HepG2 (cell line): Measurements from ENCODE around the gene REPIN1. TPM values are rescaled to one million over a fixed set of nuclear protein-coding genes. Genes with fewer than 3 reads are reported as not detected.
A peak's percentile ranks its signal among the peaks of the same experiment; 100 is the strongest.

Experiments
- ATAC-seq: fragments of 200-7000 bp; cut with Tn5 transposase; 3 replicates; pipeline ENCODE4 v1.9.1; 2020; ENCODE audit warnings: mild to moderate bottlenecking, moderate library complexity
- BruUV-seq: library from RNA; stranded (reverse); fragments of 400-500 nt; replicated peaks from 2 replicates; lab custom pipeline; 2021; lab: Mats Ljungman, UMichigan
- CTCF ChIA-PET: fragments of 300-600 bp; formaldehyde crosslinking; extraction: SDS; loops from one replicate; lab custom pipeline; 2021; ENCODE audit warnings: low total read pairs, inconsistent platforms, low intra/inter-chr PET ratio; lab: Yijun Ruan, JAX
- POLR2A ChIA-PET: fragments of 350-600 bp; sonication (Branson Sonifier 250); formaldehyde crosslinking; loops from one replicate; lab custom pipeline; 2020; ENCODE audit warnings: antibody characterized with exemption, inconsistent platforms; lab: Yijun Ruan, JAX
- DNase-seq: peaks from one replicate; pipeline ENCODE4 v3.0.0-alpha.2; 2015; ENCODE audit warnings: low spot score
- FAIRE-seq: peaks from 3 replicates; lab custom pipeline; 2011; peaks lifted over from hg19 to GRCh38; lab: Jason Lieb, UNC
- H2AFZ ChIP-seq: one replicate; pipeline ENCODE4 v1.6.1; 2011; ENCODE audit warnings: low read length, inconsistent platforms
- H3K27ac ChIP-seq: fragments of 300-600 bp; 3 replicates; pipeline ENCODE4 v1.8.0; 2011; ENCODE audit warnings: mixed run types, mild to moderate bottlenecking, mixed read lengths, low read length, inconsistent platforms; ENCODE audit not compliant: insufficient read depth; ENCODE audit errors: extremely low read length
- H3K27me3 ChIP-seq, 2 experiments: fragments of 200-600 bp in 1 of 2; 2 replicates in 1 of 2; 3 replicates in 1 of 2; pipeline versions ENCODE4 v1.6.0 to v1.8.0; 2011; ENCODE audit warnings: low read length in 2 of 2, mild to moderate bottlenecking in 2 of 2, moderate library complexity in 2 of 2, inconsistent platforms in 1 of 2; ENCODE audit not compliant: insufficient read depth in 2 of 2, control insufficient read depth in 1 of 2
- H3K36me3 ChIP-seq, 2 experiments: fragments of 200-600 bp in 1 of 2; replicated peaks in 1 of 2; 2 replicates in 1 of 2; 3 replicates in 1 of 2; pipeline versions ENCODE4 v1.5.1 to v1.8.0; 2011; ENCODE audit warnings: low read length in 2 of 2, inconsistent platforms in 1 of 2; ENCODE audit not compliant: insufficient read depth in 2 of 2, control insufficient read depth in 1 of 2
- H3K4me1 ChIP-seq: 2 replicates; pipeline ENCODE4 v1.5.1; 2012; ENCODE audit warnings: low read length, inconsistent platforms; ENCODE audit not compliant: insufficient read depth
- H3K4me2 ChIP-seq: 2 replicates; pipeline ENCODE4 v1.6.0; 2011; ENCODE audit warnings: low read depth, low read length, inconsistent platforms
- H3K4me3 ChIP-seq, 3 experiments: fragments of 200-600 bp in 1 of 3; sonication (generic), shearing (Covaris generic) in 1 of 3; replicated peaks in 1 of 3; 2 replicates each; pipeline ENCODE4 v1.5.1; 2011 to 2016; ENCODE audit warnings: low read length in 3 of 3, inconsistent platforms in 2 of 3, low read depth in 2 of 3, mild to moderate bottlenecking in 2 of 3, control low read depth in 1 of 3, mixed read lengths in 1 of 3; ENCODE audit not compliant: insufficient read depth in 1 of 3
- H3K79me2 ChIP-seq: one replicate; pipeline ENCODE4 v1.6.1; 2011; ENCODE audit warnings: low read length, inconsistent platforms; ENCODE audit not compliant: insufficient read depth
- H3K9ac ChIP-seq: 2 replicates; pipeline ENCODE4 v1.6.0; 2011; ENCODE audit warnings: mild to moderate bottlenecking, low read depth, low read length, inconsistent platforms; ENCODE audit not compliant: insufficient read depth
- H3K9me3 ChIP-seq: 2 replicates; pipeline ENCODE4 v1.5.1; 2012; ENCODE audit warnings: mild to moderate bottlenecking, low read length
- H4K20me1 ChIP-seq: 2 replicates; pipeline ENCODE4 v1.6.0; 2011; ENCODE audit warnings: inconsistent platforms, mild to moderate bottlenecking, low read length, moderate library complexity; ENCODE audit not compliant: insufficient read depth
- CC2D1A ChIP-seq: sonication (generic); formaldehyde crosslinking; IDR thresholded peaks from 2 replicates; pipeline ENCODE4 v1.8.1; 2023; ENCODE audit warnings: mild to moderate bottlenecking, missing genetic modification reagents
- EHMT2 ChIP-seq: fragments of 200-600 bp; sonication (generic); IDR thresholded peaks from 2 replicates; pipeline ENCODE4 v1.7.0; 2017; ENCODE audit warnings: antibody characterized with exemption, low read depth, low read length, borderline replicate concordance
- GLMP ChIP-seq: sonication (generic); formaldehyde crosslinking; IDR thresholded peaks from 2 replicates; pipeline ENCODE4 v1.9.0; 2021; ENCODE audit warnings: missing genetic modification reagents, mild to moderate bottlenecking, borderline replicate concordance
- NR2C2 ChIP-seq: sonication (generic); formaldehyde crosslinking; IDR thresholded peaks from 2 replicates; pipeline ENCODE4 v1.4.0; 2020; ENCODE audit warnings: missing genetic modification reagents, mild to moderate bottlenecking, moderate library complexity, borderline replicate concordance
- SATB2 ChIP-seq: sonication (generic); formaldehyde crosslinking; IDR thresholded peaks from 2 replicates; pipeline ENCODE4 v1.5.0; 2020; ENCODE audit warnings: missing genetic modification reagents
- ZBTB2 ChIP-seq: sonication (generic); formaldehyde crosslinking; IDR thresholded peaks from 2 replicates; pipeline ENCODE4 v1.8.0; 2022; ENCODE audit warnings: low read depth, missing genetic modification reagents
- ZNF354B ChIP-seq: sonication (generic); formaldehyde crosslinking; IDR thresholded peaks from 2 replicates; pipeline ENCODE4 v1.8.0; 2022; ENCODE audit warnings: mild to moderate bottlenecking, missing genetic modification reagents
- ZNF564 ChIP-seq: sonication (generic); formaldehyde crosslinking; IDR thresholded peaks from 2 replicates; pipeline ENCODE4 v1.8.1; 2023; ENCODE audit warnings: mild to moderate bottlenecking, missing genetic modification reagents
- ZNF878 ChIP-seq: sonication (generic); formaldehyde crosslinking; IDR thresholded peaks from 2 replicates; pipeline ENCODE4 v1.8.1; 2023; ENCODE audit warnings: mild to moderate bottlenecking, missing genetic modification reagents, moderate library complexity
- WGBS: methylation state at CpG from one replicate; pipeline ENCODE4 v1.1.6; 2017; ENCODE audit warnings: low lambda C conversion rate; 5-methylcytosine and 5-hydroxymethylcytosine counted together
- in situ Hi-C: cut with HindIII; loops from 2 replicates; pipeline ENCODE4 v1.10.0; 2017; ENCODE audit warnings: low pct_unique_long_range_greater_than_20kb; ENCODE audit not compliant: extremely low pct_ligation_motif_present
- intact Hi-C: fragments of 100-400 bp; cut with micrococcal nuclease; formaldehyde crosslinking; loops from one replicate; pipeline ENCODE4 v1.10.0; 2022; ENCODE audit not compliant: unreplicated experiment
- polyA plus RNA-seq, 8 experiments: library from polyadenylated mRNA; depleted of rRNA in 3 of 8; stranded (reverse) in 7 of 8; unstranded in 1 of 8; fragments of >200 nt; fragmentation: Illumina TruSeq in 4 of 8; extraction: Trizol in 4 of 8; gene quantifications; 2 replicates each; pipeline versions ENCODE4 v1.2.1 to v1.2.3, GENCODE V29; 2011 to 2016; ENCODE audit warnings: low read depth in 4 of 8, missing spikeins in 1 of 8, mixed read lengths in 1 of 8; ENCODE audit not compliant: insufficient read depth in 1 of 8
- total RNA-seq, 5 experiments: library from RNA; depleted of rRNA; stranded (reverse); fragments of >200 nt; fragmentation: Illumina TruSeq; extraction: Trizol; gene quantifications; 2 replicates each; pipeline ENCODE4 v1.2.3, GENCODE V29; 2016; ENCODE audit warnings: low read depth in 1 of 5
- TF ChIP-seq, protein P1 (sequence below): sonication (generic); formaldehyde crosslinking; IDR thresholded peaks from 2 replicates; pipeline ENCODE4 v1.4.0; 2020; ENCODE audit warnings: missing genetic modification reagents
- TF ChIP-seq, protein P2 (sequence below): IDR thresholded peaks from 2 replicates; pipeline ENCODE4 v1.6.1; 2012; ENCODE audit warnings: inconsistent platforms

Gene REPIN1
- total and polyA plus RNA-seq, 2 of the 13 experiments (the other 11 are each of a cell fraction or from before 2014, with no cell fraction given) = 69.9 to 108 TPM

DNA sequence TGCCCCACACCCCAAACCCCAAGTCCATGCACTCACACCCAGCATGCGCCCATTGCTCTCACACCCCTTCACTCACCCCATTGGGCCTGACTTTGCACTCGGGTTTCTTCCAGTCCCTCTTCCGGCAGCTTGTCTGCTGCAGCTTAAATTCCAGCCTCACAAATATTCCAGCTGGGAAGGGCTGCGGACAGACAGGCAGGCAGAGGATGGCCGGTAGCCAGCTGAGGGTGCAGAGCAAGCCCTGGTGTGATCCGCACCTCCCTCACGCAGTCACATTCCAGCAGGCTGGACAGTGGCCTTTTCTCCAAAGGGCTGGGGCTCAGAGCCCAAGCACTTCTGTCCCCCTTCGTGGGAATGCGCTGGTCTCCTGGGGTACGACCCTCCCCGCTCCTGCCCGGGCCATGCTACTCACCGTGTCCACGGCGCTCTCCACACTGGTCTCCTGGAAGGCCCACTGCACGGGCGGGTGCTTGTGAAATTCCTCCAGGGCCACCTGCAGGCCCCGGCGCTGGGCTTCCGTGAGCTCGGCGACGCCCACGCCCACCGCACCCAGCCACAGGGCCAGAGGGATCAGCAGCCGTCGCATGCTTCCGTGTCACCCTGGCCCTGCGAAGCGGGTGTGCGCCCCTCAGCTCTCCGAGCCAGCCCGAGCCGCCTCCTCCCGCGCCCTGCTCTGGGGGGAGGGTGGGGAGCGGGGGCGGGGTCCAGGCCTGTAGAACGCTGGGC, 28.4 kb upstream of the REPIN1 start (continued):
- TF ChIP-seq, protein P1, sequence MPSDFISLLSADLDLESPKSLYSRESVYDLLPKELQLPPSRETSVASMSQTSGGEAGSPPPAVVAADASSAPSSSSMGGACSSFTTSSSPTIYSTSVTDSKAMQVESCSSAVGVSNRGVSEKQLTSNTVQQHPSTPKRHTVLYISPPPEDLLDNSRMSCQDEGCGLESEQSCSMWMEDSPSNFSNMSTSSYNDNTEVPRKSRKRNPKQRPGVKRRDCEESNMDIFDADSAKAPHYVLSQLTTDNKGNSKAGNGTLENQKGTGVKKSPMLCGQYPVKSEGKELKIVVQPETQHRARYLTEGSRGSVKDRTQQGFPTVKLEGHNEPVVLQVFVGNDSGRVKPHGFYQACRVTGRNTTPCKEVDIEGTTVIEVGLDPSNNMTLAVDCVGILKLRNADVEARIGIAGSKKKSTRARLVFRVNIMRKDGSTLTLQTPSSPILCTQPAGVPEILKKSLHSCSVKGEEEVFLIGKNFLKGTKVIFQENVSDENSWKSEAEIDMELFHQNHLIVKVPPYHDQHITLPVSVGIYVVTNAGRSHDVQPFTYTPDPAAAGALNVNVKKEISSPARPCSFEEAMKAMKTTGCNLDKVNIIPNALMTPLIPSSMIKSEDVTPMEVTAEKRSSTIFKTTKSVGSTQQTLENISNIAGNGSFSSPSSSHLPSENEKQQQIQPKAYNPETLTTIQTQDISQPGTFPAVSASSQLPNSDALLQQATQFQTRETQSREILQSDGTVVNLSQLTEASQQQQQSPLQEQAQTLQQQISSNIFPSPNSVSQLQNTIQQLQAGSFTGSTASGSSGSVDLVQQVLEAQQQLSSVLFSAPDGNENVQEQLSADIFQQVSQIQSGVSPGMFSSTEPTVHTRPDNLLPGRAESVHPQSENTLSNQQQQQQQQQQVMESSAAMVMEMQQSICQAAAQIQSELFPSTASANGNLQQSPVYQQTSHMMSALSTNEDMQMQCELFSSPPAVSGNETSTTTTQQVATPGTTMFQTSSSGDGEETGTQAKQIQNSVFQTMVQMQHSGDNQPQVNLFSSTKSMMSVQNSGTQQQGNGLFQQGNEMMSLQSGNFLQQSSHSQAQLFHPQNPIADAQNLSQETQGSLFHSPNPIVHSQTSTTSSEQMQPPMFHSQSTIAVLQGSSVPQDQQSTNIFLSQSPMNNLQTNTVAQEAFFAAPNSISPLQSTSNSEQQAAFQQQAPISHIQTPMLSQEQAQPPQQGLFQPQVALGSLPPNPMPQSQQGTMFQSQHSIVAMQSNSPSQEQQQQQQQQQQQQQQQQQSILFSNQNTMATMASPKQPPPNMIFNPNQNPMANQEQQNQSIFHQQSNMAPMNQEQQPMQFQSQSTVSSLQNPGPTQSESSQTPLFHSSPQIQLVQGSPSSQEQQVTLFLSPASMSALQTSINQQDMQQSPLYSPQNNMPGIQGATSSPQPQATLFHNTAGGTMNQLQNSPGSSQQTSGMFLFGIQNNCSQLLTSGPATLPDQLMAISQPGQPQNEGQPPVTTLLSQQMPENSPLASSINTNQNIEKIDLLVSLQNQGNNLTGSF (CRISPR knock-in tag) = no peak
- no peak for TF ChIP-seq ZNF354B (CRISPR knock-in tag)
- TF ChIP-seq, all 625 proteins: peak for 114

GRCh38 chr7:150340875-150341262, 27.8 kb upstream of the REPIN1 start:
- intact Hi-C loops (loop anchor here (1.0 to 5.0 kb wide), 3 partner anchors 27 to 444 kb away; partner anchors contain the start of gene REPIN1), in situ Hi-C loops (loop anchor here (5.0 kb wide), 1 partner anchor 61 kb away; no protein-coding TSS in a partner anchor)
- peaks cover 3% of the 10 kb centered on the region for H3K79me2 ChIP-seq
- peak overlapping the region; percentile 75 for H3K9ac ChIP-seq
- no peaks in the 10 kb centered on the region; a peak in 1 of 5 replicates for H3K27me3 ChIP-seq
- FAIRE-seq = no peak
- H3K4me3 ChIP-seq = peak overlapping the region; percentile 75 to 88 (median 86)
- no peak overlapping the region for H2AFZ ChIP-seq
- peak; percentile 13 for ATAC-seq
- peak overlapping the region; percentile 49 for H3K27ac ChIP-seq
- WGBS = 4% methylated on average over 13 of the region's 29 CpGs
- peaks cover 41% of the 10 kb centered on the region for H3K4me1 ChIP-seq
- H4K20me1 ChIP-seq = peaks cover 2% of the 10 kb centered on the region; the same call in 1 of the 2 replicates
- H3K4me2 ChIP-seq = peak overlapping the region; percentile 86
- ChIA-PET POLR2A (interaction anchor here (0.9 to 4.7 kb wide), 12 partner anchors 10 to 66 kb away, joined by 3 to 40 read pairs (median 6); partner anchors contain the start of genes ACTR3C, LRRC61 and REPIN1), CTCF (no interaction called here)
- H3K36me3 ChIP-seq = peaks cover 5 to 6% of the 10 kb centered on the region in 2 experiments; a peak in 2 of 5 replicates
- H3K9me3 ChIP-seq = no peaks in the 10 kb centered on the region
- DNase-seq = no peak
- BruUV-seq = TSS peak; percentile 80
- TF ChIP-seq CC2D1A = no peak
- no peak for TF ChIP-seq ZNF878
- peak; percentile 33; the same call in 1 of the 2 replicates for TF ChIP-seq ZBTB2
- no peak for TF ChIP-seq GLMP (CRISPR knock-in tag)
- peak; percentile 17; the same call in 1 of the 2 replicates for TF ChIP-seq ZNF564 (CRISPR knock-in tag)
- no peak for TF ChIP-seq EHMT2
- TF ChIP-seq, protein P2, sequence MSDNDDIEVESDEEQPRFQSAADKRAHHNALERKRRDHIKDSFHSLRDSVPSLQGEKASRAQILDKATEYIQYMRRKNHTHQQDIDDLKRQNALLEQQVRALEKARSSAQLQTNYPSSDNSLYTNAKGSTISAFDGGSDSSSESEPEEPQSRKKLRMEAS = 0 out of 2 replicates have a peak, but pooled peaks have one; percentile 12
- TF ChIP-seq NR2C2 (CRISPR knock-in tag) = 0 out of 2 replicates have a peak, but pooled peaks have one; percentile 13
- 0 out of 2 replicates have a peak, but pooled peaks have one; percentile 3 for TF ChIP-seq SATB2
